PC-3 (cell line): ENCODE results near the gene MORN1. TPM values are rescaled to one million over a fixed set of nuclear protein-coding genes. Genes with fewer than 3 reads are reported as not detected.

ENCODE experiments used
- ATAC-seq: fragments of 200-7000 bp; cut with Tn5 transposase; 2 replicates; pipeline ENCODE4 v1.9.1; 2020; ENCODE audit warnings: mild to moderate bottlenecking, moderate library complexity
- BruUV-seq: library from RNA; stranded (reverse); fragments of 400-500 nt; replicated peaks from 2 replicates; lab custom pipeline; 2021; lab: Mats Ljungman, UMichigan
- CTCF ChIA-PET: fragments of 300-600 bp; sonication (Branson Sonifier 250); formaldehyde crosslinking; loops from one replicate; lab custom pipeline; 2022; ENCODE audit warnings: antibody characterized with exemption; lab: Charles Lee
- POLR2A ChIA-PET: fragments of 300-600 bp; sonication (Branson Sonifier 250); formaldehyde crosslinking; loops from one replicate; lab custom pipeline; 2022; ENCODE audit warnings: antibody characterized with exemption; ENCODE audit not compliant: unreplicated experiment; lab: Charles Lee
- DNase-seq: peaks from one replicate; pipeline ENCODE4 v3.0.0-alpha.2; 2015
- H2AFZ ChIP-seq: fragments of 300-600 bp; sonication (generic); 2 replicates; pipeline ENCODE4 v1.6.0; 2016; ENCODE audit warnings: antibody characterized with exemption, low read length
- H3F3A ChIP-seq: fragments of 300-600 bp; sonication (generic); one replicate; pipeline ENCODE4 v1.6.0; 2017; ENCODE audit warnings: antibody characterized with exemption, low read length, control low read depth, mild to moderate bottlenecking; ENCODE audit not compliant: unreplicated experiment
- H3K27ac ChIP-seq: fragments of 300-600 bp; sonication (generic); 2 replicates; pipeline ENCODE4 v1.5.1; 2016; ENCODE audit warnings: mild to moderate bottlenecking, low read length
- H3K27me3 ChIP-seq: fragments of 300-600 bp; sonication (generic); 2 replicates; pipeline ENCODE4 v1.6.1; 2016; ENCODE audit warnings: low read length, mixed read lengths
- H3K36me3 ChIP-seq: fragments of 300-600 bp; sonication (generic); 2 replicates; pipeline ENCODE4 v1.6.1; 2016; ENCODE audit warnings: low read depth, mixed run types, low read length, mixed read lengths
- H3K4me1 ChIP-seq: fragments of 300-600 bp; sonication (generic); 2 replicates; pipeline ENCODE4 v1.5.1; 2016; ENCODE audit warnings: low read length; ENCODE audit not compliant: insufficient read depth
- H3K4me2 ChIP-seq: fragments of 300-600 bp; sonication (generic); 2 replicates; pipeline ENCODE4 v1.6.0; 2016; ENCODE audit warnings: low read length
- H3K4me3 ChIP-seq: fragments of 300-600 bp; sonication (generic); 2 replicates; pipeline ENCODE4 v1.5.1; 2016; ENCODE audit warnings: mild to moderate bottlenecking, low read length, mixed read lengths
- H3K79me2 ChIP-seq: fragments of 300-600 bp; sonication (generic); 2 replicates; pipeline ENCODE4 v1.6.1; 2017; ENCODE audit warnings: low read length, mixed read lengths
- H3K9ac ChIP-seq: fragments of 300-600 bp; sonication (generic); 2 replicates; pipeline ENCODE4 v1.6.0; 2016; ENCODE audit warnings: mild to moderate bottlenecking, low read length
- H3K9me2 ChIP-seq: fragments of 300-600 bp; sonication (generic); replicated peaks from 2 replicates; pipeline ENCODE4 v1.6.1; 2016; ENCODE audit warnings: mixed run types, low read length, mixed read lengths
- H3K9me3 ChIP-seq: fragments of 300-600 bp; sonication (generic); 2 replicates; pipeline ENCODE4 v1.6.1; 2016; ENCODE audit warnings: low read length, mixed read lengths
- H4K20me1 ChIP-seq: fragments of 300-600 bp; sonication (generic); 2 replicates; pipeline ENCODE4 v1.6.1; 2016; ENCODE audit warnings: low read length, mixed read lengths
- EZH2 ChIP-seq: fragments of 300-600 bp; sonication (generic); IDR thresholded peaks from one replicate; pipeline ENCODE4 v1.6.1; 2017; ENCODE audit warnings: antibody characterized with exemption, mild to moderate bottlenecking, low read length; ENCODE audit not compliant: unreplicated experiment
- EZH2phosphoT487 ChIP-seq: fragments of 300-600 bp; sonication (generic); IDR thresholded peaks from 2 replicates; pipeline ENCODE4 v1.6.1; 2018; ENCODE audit warnings: mild to moderate bottlenecking, antibody characterized with exemption, low read length, borderline replicate concordance
- intact Hi-C: fragments of 100-400 bp; cut with micrococcal nuclease; formaldehyde crosslinking; loops from 2 replicates; pipeline ENCODE4 v1.9.0; 2023
- total RNA-seq: library from RNA; depleted of rRNA; stranded (reverse); fragments of >200 nt; gene quantifications from 2 replicates; pipeline ENCODE4 v1.2.3, GENCODE V29; 2014
- TF ChIP-seq, protein P1 (sequence below): fragments of 300-600 bp; sonication (generic); conservative IDR thresholded peaks from 2 replicates; pipeline ENCODE4 v1.5.1; 2017; ENCODE audit warnings: antibody characterized with exemption, low read depth, mild to moderate bottlenecking, low read length

MORN1 gene
- total RNA-seq, 1 experiment from 2014 or later = 11.2 TPM

DNA sequence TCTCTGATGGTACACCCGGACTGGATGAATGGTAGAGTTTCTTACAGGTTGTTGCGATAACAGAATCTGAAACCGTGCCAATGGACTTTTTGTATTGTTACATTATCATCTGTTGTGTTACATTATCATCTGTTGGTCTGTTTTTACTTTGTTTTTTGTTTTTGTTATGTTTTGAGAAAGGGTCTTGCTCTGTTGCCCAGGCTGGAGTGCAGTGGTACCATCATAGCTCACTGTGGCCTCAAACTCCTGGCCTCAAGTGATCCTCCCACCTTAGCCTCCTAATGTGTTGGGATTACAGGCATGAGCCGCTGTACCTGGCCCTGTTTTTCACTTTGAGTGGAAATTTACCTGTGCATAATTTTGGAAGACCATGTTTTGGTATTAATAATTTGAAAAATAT, 31.2 kb upstream of the MORN1 start:
- H3K27me3 ChIP-seq = no peaks in the 10 kb centered on the region
- DNase-seq = no peak

DNA sequence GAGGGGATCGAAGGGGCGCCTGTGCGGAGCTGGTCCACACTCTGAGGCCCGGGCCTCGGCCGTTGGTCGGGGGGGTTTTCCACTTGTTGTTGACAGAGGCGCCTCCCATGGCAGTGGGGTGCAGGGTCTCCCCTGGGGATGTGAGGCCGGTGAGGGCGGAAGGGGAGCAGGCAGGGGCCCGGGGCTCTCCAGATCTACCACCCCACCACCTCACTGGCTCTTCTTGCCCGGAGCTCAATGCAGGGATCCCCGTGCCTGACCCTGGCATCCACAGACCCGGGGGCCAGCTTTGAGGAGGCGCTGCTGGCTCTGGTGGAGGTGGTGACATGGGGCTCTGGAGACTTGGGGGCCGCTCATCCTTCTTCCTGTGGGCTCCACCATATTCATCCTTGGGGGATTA, 28.1 kb upstream of the MORN1 start:
- ChIA-PET CTCF (no interaction called here), POLR2A (no interaction called here)
- Histone ChIP-seq H3K9me2 (no peaks in the 10 kb centered on the region), H3K36me3 (no peaks in the 10 kb centered on the region), H3K9me3 (no peaks in the 10 kb centered on the region), H3F3A (no peaks in the 10 kb centered on the region), H3K4me1 (peaks cover 23% of the 10 kb centered on the region), H3K4me3 (no peak overlapping the region), H2AFZ (no peak overlapping the region), H3K27me3 (no peaks in the 10 kb centered on the region), H3K79me2 (peaks cover 3% of the 10 kb centered on the region; the same call in 1 of the 2 replicates), H3K27ac (no peak overlapping the region), H3K4me2 (no peak overlapping the region), H3K9ac (no peak overlapping the region), H4K20me1 (no peaks in the 10 kb centered on the region)
- intact Hi-C loops = loop anchor here (10.0 kb wide), 1 partner anchor 225 kb away; no protein-coding TSS in a partner anchor
- no peak for ATAC-seq
- no peak for DNase-seq
- TF ChIP-seq EZH2 (no peak), EZH2phosphoT487 (no peak)
- TF ChIP-seq, protein P1, sequence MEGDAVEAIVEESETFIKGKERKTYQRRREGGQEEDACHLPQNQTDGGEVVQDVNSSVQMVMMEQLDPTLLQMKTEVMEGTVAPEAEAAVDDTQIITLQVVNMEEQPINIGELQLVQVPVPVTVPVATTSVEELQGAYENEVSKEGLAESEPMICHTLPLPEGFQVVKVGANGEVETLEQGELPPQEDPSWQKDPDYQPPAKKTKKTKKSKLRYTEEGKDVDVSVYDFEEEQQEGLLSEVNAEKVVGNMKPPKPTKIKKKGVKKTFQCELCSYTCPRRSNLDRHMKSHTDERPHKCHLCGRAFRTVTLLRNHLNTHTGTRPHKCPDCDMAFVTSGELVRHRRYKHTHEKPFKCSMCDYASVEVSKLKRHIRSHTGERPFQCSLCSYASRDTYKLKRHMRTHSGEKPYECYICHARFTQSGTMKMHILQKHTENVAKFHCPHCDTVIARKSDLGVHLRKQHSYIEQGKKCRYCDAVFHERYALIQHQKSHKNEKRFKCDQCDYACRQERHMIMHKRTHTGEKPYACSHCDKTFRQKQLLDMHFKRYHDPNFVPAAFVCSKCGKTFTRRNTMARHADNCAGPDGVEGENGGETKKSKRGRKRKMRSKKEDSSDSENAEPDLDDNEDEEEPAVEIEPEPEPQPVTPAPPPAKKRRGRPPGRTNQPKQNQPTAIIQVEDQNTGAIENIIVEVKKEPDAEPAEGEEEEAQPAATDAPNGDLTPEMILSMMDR = no peak
- BruUV-seq = no TSS peak

More for the DNA sequence above, 31.2 kb upstream of the MORN1 start:
- no peak overlapping the region for H3K27ac ChIP-seq
- ChIA-PET POLR2A (no interaction called here), CTCF (no interaction called here)
- H3K9ac ChIP-seq = no peak overlapping the region
- no peaks in the 10 kb centered on the region for H4K20me1 ChIP-seq
- intact Hi-C loops = no loop called here
- H3K9me2 ChIP-seq = no peaks in the 10 kb centered on the region
- no TSS peak for BruUV-seq
- no peak overlapping the region for H2AFZ ChIP-seq
- no peaks in the 10 kb centered on the region for H3K4me1 ChIP-seq
- no peak overlapping the region for H3K4me3 ChIP-seq
- no peak for ATAC-seq
- H3K4me2 ChIP-seq = no peak overlapping the region
- no peaks in the 10 kb centered on the region for H3F3A ChIP-seq
- no peaks in the 10 kb centered on the region for H3K36me3 ChIP-seq
- TF ChIP-seq, protein P1 = no peak
- no peak for TF ChIP-seq EZH2
- no peak for TF ChIP-seq EZH2phosphoT487
- H3K79me2 ChIP-seq = no peaks in the 10 kb centered on the region
- no peaks in the 10 kb centered on the region for H3K9me3 ChIP-seq

DNA sequence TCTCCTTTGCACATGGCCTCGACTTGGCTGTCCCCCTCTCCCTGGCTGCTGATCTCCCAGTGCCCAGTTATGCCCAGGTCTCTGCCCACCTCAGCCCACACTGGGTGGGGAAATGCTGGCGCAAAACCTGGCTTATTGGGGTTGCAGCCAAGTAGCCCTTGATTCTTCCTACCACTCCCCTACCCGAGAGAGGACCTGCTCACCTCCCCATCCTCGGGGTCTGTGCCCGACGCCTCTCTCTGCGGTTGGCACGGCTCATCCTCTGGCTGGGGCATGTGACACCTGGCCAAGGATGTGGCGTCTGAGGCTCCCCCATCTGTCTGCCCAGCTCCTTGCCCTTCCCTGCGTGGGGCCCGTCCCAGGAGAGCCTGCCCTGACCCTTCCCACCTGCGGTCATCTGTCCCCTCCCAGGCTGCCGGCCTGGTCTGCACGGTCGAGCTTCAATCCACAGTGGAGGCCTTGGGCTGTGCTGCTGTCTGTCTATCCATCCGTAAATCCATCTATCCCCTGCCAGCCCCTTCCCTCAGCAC, 27.5 kb upstream of the MORN1 start:
- H2AFZ ChIP-seq = no peak overlapping the region

More for the DNA sequence above, 27.5 kb upstream of the MORN1 start:
- Histone ChIP-seq H3K27ac (no peak overlapping the region), H3K4me1 (peaks cover 28% of the 10 kb centered on the region), H3K9ac (no peak overlapping the region), H4K20me1 (no peaks in the 10 kb centered on the region), H3K79me2 (peaks cover 4% of the 10 kb centered on the region), H3K27me3 (no peaks in the 10 kb centered on the region), H3K4me3 (no peak overlapping the region), H3F3A (no peaks in the 10 kb centered on the region), H3K9me3 (no peaks in the 10 kb centered on the region), H3K4me2 (no peak overlapping the region), H3K36me3 (no peaks in the 10 kb centered on the region), H3K9me2 (no peaks in the 10 kb centered on the region)
- no TSS peak for BruUV-seq
- ATAC-seq (no peak), DNase-seq (no peak)
- ChIA-PET POLR2A (no interaction called here), CTCF (no interaction called here)
- intact Hi-C loops = loop anchor here (10.0 kb wide), 1 partner anchor 226 kb away; no protein-coding TSS in a partner anchor
- TF ChIP-seq EZH2 = no peak
- TF ChIP-seq, protein P1 = no peak
- TF ChIP-seq EZH2phosphoT487 = no peak
